ENCODE results near the gene CHCHD6.
A peak's percentile ranks its signal among the peaks of the same experiment; 100 is the strongest.

Gene CHCHD6

GRCh38 chr3:127000119-127000518 lies 296.1 kb downstream of the CHCHD6 start:
- TF ChIP-seq FOXP2 (optimal IDR thresholded peaks at IDR 0.05; ENCODE audit: borderline replicate concordance, extremely low read depth, extremely low read length, insufficient read depth) (no peak), REST (IDR thresholded peaks at IDR 0.05; ENCODE audit: insufficient read depth in 1 of 2, low read depth in 2 of 2, low read length in 2 of 2) (no peak), TAF1 (IDR thresholded peaks at IDR 0.05; ENCODE audit: borderline replicate concordance, insufficient read depth, low read length) (no peak), POLR2AphosphoS5 (IDR thresholded peaks at IDR 0.05; ENCODE audit: low read depth, low read length) (no peak), SIN3A (IDR thresholded peaks at IDR 0.05; ENCODE audit: borderline replicate concordance, insufficient read depth, low read length) (no peak)

GRCh38 chr3:127000761-127001160 lies 296.7 kb downstream of the CHCHD6 start:
- TF ChIP-seq POLR2AphosphoS5 (IDR thresholded peaks at IDR 0.05; ENCODE audit: low read depth, low read length) (no peak), SIN3A (IDR thresholded peaks at IDR 0.05; ENCODE audit: borderline replicate concordance, insufficient read depth, low read length) (no peak), TAF1 (IDR thresholded peaks at IDR 0.05; ENCODE audit: borderline replicate concordance, insufficient read depth, low read length) (no peak), REST (IDR thresholded peaks at IDR 0.05; ENCODE audit: insufficient read depth in 1 of 2, low read depth in 2 of 2, low read length in 2 of 2) (no peak), FOXP2 (optimal IDR thresholded peaks at IDR 0.05; ENCODE audit: borderline replicate concordance, extremely low read depth, extremely low read length, insufficient read depth) (no peak)

- no peak for TF ChIP-seq REST (IDR thresholded peaks at IDR 0.05; ENCODE audit: insufficient read depth in 1 of 2, low read depth in 2 of 2, low read length in 2 of 2)
- no peak for TF ChIP-seq FOXP2 (optimal IDR thresholded peaks at IDR 0.05; ENCODE audit: borderline replicate concordance, extremely low read depth, extremely low read length, insufficient read depth)
- no peak for TF ChIP-seq TAF1 (IDR thresholded peaks at IDR 0.05; ENCODE audit: borderline replicate concordance, insufficient read depth, low read length)
- no peak for TF ChIP-seq POLR2AphosphoS5 (IDR thresholded peaks at IDR 0.05; ENCODE audit: low read depth, low read length)
These were observed 297.6 kb downstream of the CHCHD6 start for GRCh38 chr3:127001486-127002194.

- TF ChIP-seq TAF1 (IDR thresholded peaks at IDR 0.05; ENCODE audit: borderline replicate concordance, insufficient read depth, low read length) (no peak), SIN3A (IDR thresholded peaks at IDR 0.05; ENCODE audit: borderline replicate concordance, insufficient read depth, low read length) (peak; percentile 69; the same call in 1 of the 2 replicates)
These were observed 298.4 kb downstream of the CHCHD6 start for GRCh38 chr3:127002195-127003174.

GRCh38 chr3:127003175-127003555 lies 299.1 kb downstream of the CHCHD6 start:
- no peak for TF ChIP-seq FOXP2 (optimal IDR thresholded peaks at IDR 0.05; ENCODE audit: borderline replicate concordance, extremely low read depth, extremely low read length, insufficient read depth)
- TF ChIP-seq TAF1 (IDR thresholded peaks at IDR 0.05; ENCODE audit: borderline replicate concordance, insufficient read depth, low read length) = no peak
- no peak for TF ChIP-seq REST (IDR thresholded peaks at IDR 0.05; ENCODE audit: insufficient read depth in 1 of 2, low read depth in 2 of 2, low read length in 2 of 2)
- TF ChIP-seq POLR2AphosphoS5 (IDR thresholded peaks at IDR 0.05; ENCODE audit: low read depth, low read length) = no peak
